GM18867 (cell line): ENCODE data around the gene MIEF1.
A peak's percentile ranks its signal among the peaks of the same experiment; 100 is the strongest.
"Not testable (repeated sequence)": the region's sequence is repeated elsewhere in the genome, so short reads cannot be mapped to it uniquely, and the experiment has no call there.

ENCODE experiments used
- ATAC-seq: cut with Tn5 transposase; IDR thresholded peaks from one replicate; pipeline ENCODE4 v1.9.1; 2021; ENCODE audit warnings: mild to moderate bottlenecking, moderate library complexity; ENCODE audit not compliant: unreplicated experiment

The MIEF1 gene

GRCh38 chr22:39489094-39490068 is 12.7 kb upstream of the MIEF1 start:
- ATAC-seq = no peak

DNA sequence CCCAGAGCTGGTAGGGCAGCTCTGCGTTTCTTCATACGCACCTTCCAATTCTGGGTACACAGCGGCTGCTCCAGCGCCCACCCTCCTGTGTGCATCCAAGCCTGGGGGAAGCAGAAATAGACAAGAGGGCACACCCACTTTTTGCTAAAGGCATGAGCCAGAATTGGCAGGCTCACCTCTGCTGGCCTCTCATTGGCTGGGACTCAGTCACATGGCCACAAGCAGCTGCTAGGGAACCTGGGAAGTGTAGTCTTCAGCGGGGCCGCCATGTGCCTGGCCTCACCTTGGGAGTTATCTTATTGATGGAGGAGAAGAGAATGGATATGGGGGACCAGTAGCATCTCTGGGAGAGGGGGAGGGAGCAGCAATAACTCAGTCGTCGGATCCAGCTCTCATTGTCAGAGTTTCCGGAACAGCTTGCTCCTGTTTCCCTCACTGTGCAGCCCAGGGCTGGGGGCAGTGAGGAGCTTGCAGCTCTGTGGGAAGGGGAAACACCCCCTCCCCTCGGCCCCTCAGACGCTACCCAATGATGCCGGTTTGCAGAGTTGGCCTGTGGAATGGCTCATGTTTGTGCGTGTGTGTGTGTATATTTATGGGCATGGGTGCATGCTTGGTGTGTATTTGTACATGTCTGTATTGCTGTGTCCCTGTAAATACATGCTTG is 11.8 kb upstream of the MIEF1 start:
- ATAC-seq = peak; percentile 70

DNA sequence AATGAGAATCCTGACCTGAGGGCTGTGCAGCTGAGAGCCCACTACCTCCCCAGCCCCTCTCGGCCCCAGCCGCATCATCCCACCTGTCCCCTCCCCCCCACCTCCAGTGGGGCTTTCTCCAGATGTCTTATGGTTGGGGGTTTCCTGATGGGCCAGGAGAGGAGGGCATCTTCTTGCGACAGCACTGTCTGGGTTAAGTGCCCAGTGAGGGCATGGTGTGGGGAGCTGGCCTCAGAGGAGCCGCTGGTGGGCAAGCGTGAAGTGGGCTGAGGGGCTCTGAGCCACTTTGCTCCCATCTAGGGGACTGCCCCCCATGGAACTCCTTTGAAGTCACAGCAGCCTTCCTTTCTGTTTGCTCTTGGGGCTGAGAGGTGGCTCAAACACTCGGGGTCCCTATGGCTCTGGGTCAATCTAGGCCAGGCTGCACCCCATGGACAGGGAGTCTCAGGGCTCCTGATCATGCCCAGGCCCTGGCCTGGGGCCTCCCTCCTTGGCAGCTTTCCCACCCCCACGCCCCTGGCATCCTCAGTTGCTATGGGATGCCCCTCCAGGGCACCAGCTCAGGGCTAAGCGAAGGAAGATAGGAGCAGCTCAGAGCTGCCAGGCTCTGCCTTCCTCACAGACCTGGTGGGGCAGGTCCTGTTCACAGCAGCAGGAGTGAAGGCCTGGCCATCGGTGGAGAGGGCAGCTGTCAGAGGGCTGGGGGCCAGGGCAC is 11.0 kb upstream of the MIEF1 start:
- ATAC-seq = no peak

GRCh38 chr22:39491696-39492095 is 10.4 kb upstream of the MIEF1 start:
- no peak for ATAC-seq

- no peak for ATAC-seq
These were observed 9.9 kb upstream of the MIEF1 start for GRCh38 chr22:39492186-39492585.

GRCh38 chr22:39493759-39494158 is 8.3 kb upstream of the MIEF1 start:
- no peak for ATAC-seq

GRCh38 chr22:39494471-39495120 is 7.5 kb upstream of the MIEF1 start:
- ATAC-seq = no peak

DNA sequence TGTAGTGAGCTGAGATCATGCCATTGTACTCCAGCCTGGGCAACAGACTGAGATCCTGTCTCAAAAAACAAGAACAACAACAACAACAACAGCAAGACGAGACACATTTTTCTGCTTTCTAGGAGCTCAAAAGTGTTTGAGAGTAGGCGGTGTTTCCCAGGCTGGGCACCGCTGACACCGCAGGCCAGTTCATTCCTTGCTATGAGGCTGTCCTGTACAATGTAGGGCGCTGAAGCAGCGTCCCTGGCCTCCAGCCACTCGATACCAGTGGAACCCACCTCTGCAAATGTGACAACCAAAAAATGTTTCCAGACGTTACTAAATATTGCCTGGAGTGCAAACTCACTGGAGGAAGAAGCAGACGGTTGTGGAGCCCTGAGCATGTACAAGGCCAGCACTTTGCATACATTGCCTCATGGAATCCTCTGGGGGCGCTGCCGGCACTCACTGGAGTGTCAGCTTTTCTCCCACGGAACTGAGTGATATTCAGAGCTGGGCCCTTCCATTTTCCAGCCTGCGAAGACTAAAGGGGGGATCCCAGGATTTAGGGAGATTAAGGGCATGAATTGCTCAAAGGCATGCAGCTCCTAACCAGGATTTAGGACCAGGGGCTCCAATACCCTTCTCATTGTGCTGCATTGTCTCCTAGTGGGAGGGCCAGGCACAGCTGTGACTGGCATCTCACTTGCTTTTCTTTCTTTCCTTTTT is 5.8 kb upstream of the MIEF1 start:
- peak; percentile 58 for ATAC-seq

DNA sequence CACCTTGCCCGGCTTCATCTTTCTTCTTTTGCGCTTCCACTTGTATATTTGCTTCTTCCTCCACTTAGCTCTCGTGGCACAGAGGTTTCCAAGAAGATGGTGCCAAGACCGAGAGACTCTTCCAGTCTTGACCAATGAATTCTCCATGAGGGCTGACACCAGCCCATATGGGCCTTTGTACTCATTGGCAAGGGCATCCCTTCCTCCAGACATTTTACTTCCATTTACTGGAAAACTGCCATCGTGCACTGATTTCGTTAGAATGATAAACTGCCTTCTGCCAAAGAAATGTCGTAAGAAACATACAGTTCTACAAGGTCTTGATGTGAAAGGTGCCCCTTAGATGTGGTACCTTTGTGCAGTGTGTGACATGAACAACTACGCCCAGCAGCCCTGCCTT is 4.7 kb upstream of the MIEF1 start:
- ATAC-seq = no peak

GRCh38 chr22:39498368-39498767 is 3.7 kb upstream of the MIEF1 start:
- no peak for ATAC-seq

DNA sequence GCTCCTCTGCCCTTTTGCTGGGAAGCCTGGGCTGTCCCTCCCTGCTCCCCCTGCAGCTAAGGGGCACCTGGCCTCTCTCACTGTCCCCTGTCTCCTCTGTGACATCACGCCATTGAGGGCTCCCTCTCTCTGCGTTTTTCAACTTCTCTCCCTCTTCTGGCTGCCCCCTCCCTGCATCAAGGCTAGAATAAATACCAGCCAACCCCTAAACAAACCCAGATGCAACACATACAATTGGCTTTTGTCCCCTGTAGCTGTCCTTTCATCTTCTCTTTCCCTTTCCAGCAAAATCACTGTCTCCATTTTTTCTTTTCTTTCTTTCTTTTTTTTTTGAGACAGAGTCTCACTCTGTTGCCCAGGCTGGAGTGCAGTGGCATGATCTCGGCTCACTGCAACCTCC is 3.3 kb upstream of the MIEF1 start:
- ATAC-seq = no peak

DNA sequence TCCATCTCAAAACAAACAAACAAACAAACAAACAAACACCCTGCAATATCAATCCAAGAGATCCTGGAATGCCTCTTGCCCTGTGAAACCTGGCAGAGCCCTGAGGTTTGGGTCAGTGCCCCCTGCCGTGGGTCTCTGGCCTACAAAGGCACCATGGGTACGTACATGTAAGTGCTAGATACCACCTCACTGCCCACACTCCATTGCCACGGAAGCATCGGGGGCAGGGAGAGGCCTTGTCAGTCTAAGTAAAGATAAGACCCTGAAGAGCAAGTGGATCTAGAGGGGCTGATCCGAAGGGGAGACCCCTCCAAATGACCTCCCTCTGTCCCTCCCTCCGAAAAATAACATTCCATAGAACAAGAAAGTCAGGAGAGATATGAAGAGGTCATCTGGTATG is 2.0 kb upstream of the MIEF1 start:
- no peak for ATAC-seq

- no peak for ATAC-seq
These were observed 414 bp upstream of the MIEF1 start for GRCh38 chr22:39501644-39502108.

DNA sequence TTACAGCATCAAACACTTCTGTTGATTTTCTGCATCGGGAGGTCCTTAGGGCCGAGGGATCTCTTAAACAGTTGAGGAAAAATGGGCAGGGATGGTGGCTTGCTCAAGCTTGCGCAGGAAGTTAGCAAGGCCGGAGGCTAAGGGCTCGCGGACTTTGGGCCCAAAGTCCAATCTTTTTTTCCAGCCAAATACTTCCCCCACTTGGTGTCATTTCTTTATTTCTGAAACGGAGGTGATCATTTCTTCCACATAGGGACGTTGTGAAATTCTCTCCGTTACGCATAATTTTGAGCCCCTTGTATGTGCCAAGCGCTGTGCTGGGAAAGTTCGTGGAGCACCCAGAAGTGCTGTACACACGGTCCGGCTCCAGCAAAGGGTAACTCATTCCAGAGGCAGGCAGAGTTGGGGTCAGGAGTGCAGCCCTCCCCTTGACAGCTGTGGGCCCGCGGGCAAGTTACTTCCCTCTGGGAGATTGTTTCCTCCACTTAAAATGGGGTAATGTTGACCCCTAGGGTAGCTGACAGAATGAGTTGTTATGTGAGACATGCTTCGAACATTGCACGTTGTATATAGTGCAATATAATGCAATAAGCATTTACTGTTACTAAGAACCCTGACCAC is 809 bp downstream of the MIEF1 start:
- no peak for ATAC-seq

- ATAC-seq = no peak
These were observed 1.5 kb downstream of the MIEF1 start for GRCh38 chr22:39503630-39504029.

- ATAC-seq = no peak
These were observed 2.0 kb downstream of the MIEF1 start for GRCh38 chr22:39504071-39504470.

DNA sequence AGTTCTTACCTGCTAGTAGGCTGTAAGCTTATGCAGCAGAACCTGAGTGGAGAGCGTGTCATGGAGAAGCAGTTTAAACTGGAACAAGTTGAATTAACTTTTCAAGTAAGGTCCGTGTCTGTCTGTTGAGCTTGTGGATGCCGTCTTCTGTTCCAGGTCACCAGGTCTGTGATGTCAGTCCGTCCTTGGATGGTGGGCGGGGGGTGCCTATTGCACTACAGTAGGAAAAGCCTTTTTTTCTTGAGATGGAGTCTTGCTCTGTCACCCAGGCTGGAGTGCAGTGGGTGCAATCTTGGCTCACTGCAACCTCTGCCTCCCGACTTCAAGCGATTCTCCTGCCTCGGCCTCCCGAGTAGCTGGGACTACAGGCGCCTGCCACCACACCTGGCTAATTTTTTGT is 4.9 kb downstream of the MIEF1 start:
- ATAC-seq = not testable (repeated sequence)

GRCh38 chr22:39508393-39508792 is 6.3 kb downstream of the MIEF1 start:
- ATAC-seq = no peak

DNA sequence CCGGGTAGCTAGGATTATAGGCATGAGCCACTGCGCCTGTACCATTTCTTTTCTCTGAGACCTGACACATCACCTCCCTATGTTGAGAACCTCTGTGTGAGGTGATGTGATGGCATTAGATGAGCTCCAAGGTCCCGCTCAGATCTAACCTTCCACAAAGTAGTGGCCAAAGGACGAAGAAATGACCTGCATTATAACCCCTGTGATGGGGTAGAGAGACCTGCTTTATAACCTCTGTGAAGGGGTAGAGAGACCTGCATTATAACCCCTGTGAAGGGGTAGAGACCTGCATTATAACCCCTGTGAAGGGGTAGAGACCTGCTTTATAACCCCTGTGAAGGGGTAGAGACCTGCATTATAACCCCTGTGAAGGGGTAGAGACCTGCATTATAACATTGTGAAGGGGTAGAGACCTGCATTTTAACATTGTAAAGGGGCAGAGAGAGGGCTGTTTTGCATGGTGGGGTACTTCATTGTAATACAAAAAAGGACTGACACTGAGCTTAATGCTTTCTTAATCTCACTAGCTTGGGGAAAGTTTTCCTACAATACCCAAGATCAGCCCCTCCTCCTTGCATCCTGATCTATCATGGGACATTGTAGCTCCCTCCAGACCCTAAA is 8.5 kb downstream of the MIEF1 start:
- ATAC-seq = no peak
